Lower leg skin (tissue), 3 donors: Measurements from ENCODE around the gene PPFIBP2.

ENCODE experiments used
- CTCF ChIP-seq, 3 donors: fragments of 450-650 bp; IDR thresholded peaks; one replicate each; pipeline ENCODE4 v1.5.1; 2016; ENCODE audit warnings: antibody characterized with exemption in 3 of 3, mild to moderate bottlenecking in 3 of 3, moderate library complexity in 2 of 3
- POLR2A ChIP-seq, 2 donors: fragments of 450-650 bp; IDR thresholded peaks; one replicate each; pipeline ENCODE4 v1.6.1; 2016 to 2017; ENCODE audit warnings: antibody characterized with exemption in 2 of 2, mild to moderate bottlenecking in 1 of 2, moderate library complexity in 1 of 2

- TF ChIP-seq POLR2A (IDR thresholded peaks at IDR 0.05) (peak in 1 of 2 donors; percentile 54), CTCF (IDR thresholded peaks at IDR 0.05) (no peak)
Observed at GRCh38 chr11:7513234-7514098, at the start of gene PPFIBP2.
